IMR-90 (cell line): Measurements from ENCODE around the gene DKK2. TPM values are rescaled to one million over a fixed set of nuclear protein-coding genes. Genes with fewer than 3 reads are reported as not detected.

Experiments
- ATAC-seq: fragments of 200-7000 bp; cut with Tn5 transposase; 2 replicates; pipeline ENCODE4 v1.9.1; 2020; ENCODE audit warnings: low read depth, mild to moderate bottlenecking, moderate library complexity
- BruUV-seq: library from RNA; stranded (reverse); fragments of 400-500 nt; replicated peaks from 2 replicates; lab custom pipeline; 2021; lab: Mats Ljungman, UMichigan
- CTCF ChIA-PET: fragments of 300-600 bp; formaldehyde crosslinking; extraction: SDS; loops from one replicate; lab custom pipeline; 2021; ENCODE audit warnings: antibody characterized with exemption; lab: Yijun Ruan, JAX
- POLR2A ChIA-PET: fragments of 300-600 bp; sonication (Branson Sonifier 250); formaldehyde crosslinking; loops from one replicate; lab custom pipeline; 2022; ENCODE audit warnings: antibody characterized with exemption; ENCODE audit not compliant: unreplicated experiment; lab: Charles Lee
- DNase-seq: peaks from one replicate; pipeline ENCODE4 v3.0.0; 2013
- H2AFZ ChIP-seq: replicated peaks from 2 replicates; pipeline ENCODE3; 2013; ENCODE audit warnings: low read length, mild to moderate bottlenecking; ENCODE audit not compliant: poor library complexity
- H2AK5ac ChIP-seq: 2 replicates; pipeline ENCODE4 v1.6.1; 2013; ENCODE audit warnings: low read depth, low read length, inconsistent platforms
- H2AK9ac ChIP-seq: replicated peaks from 2 replicates; pipeline ENCODE3; 2013; ENCODE audit warnings: mild to moderate bottlenecking, low read depth, low read length, moderate library complexity; ENCODE audit not compliant: poor library complexity
- H2BK120ac ChIP-seq: 2 replicates; pipeline ENCODE4 v1.6.1; 2013; ENCODE audit warnings: low read depth, low read length, inconsistent platforms
- H2BK15ac ChIP-seq: 3 replicates; pipeline ENCODE4 v1.6.1; 2013; ENCODE audit warnings: low read depth, low read length, inconsistent platforms
- H2BK20ac ChIP-seq: 2 replicates; pipeline ENCODE4 v1.6.1; 2013; ENCODE audit warnings: low read depth, mild to moderate bottlenecking, inconsistent platforms, low read length, moderate library complexity
- H2BK5ac ChIP-seq: 2 replicates; pipeline ENCODE4 v1.6.1; 2013; ENCODE audit warnings: mild to moderate bottlenecking, low read depth, low read length, inconsistent platforms; ENCODE audit not compliant: poor library complexity, severe bottlenecking
- H3K14ac ChIP-seq: replicated peaks from 2 replicates; pipeline ENCODE4 v1.6.1; 2013; ENCODE audit warnings: low read depth, low read length, inconsistent platforms
- H3K18ac ChIP-seq: 2 replicates; pipeline ENCODE4 v1.6.1; 2013; ENCODE audit warnings: low read depth, low read length, control low read depth
- H3K23ac ChIP-seq: 2 replicates; pipeline ENCODE4 v1.6.1; 2013; ENCODE audit warnings: low read depth, low read length, inconsistent platforms
- H3K27ac ChIP-seq: 2 replicates; pipeline ENCODE4 v1.5.1; 2013; ENCODE audit warnings: mild to moderate bottlenecking, control low read depth, low read length; ENCODE audit not compliant: insufficient read depth
- H3K27me3 ChIP-seq: 2 replicates; pipeline ENCODE4 v1.6.1; 2013; ENCODE audit warnings: low read length; ENCODE audit not compliant: control insufficient read depth, insufficient read depth
- H3K36me3 ChIP-seq: 2 replicates; pipeline ENCODE4 v1.6.1; 2013; ENCODE audit warnings: low read length, mixed read lengths; ENCODE audit not compliant: control insufficient read depth, insufficient read depth
- H3K4ac ChIP-seq: 2 replicates; pipeline ENCODE4 v1.6.1; 2013; ENCODE audit warnings: low read depth, low read length, inconsistent platforms
- H3K4me1 ChIP-seq: 2 replicates; pipeline ENCODE4 v1.6.1; 2013; ENCODE audit warnings: low read length, mixed read lengths; ENCODE audit not compliant: control insufficient read depth, insufficient read depth
- H3K4me2 ChIP-seq: 2 replicates; pipeline ENCODE4 v1.6.1; 2013; ENCODE audit warnings: low read depth, mild to moderate bottlenecking, control low read depth, low read length, moderate library complexity
- H3K4me3 ChIP-seq: 2 replicates; pipeline ENCODE4 v1.5.1; 2013; ENCODE audit warnings: low read depth, mild to moderate bottlenecking, control low read depth, low read length, moderate library complexity; ENCODE audit not compliant: insufficient read depth
- H3K56ac ChIP-seq: 2 replicates; pipeline ENCODE4 v1.6.1; 2013; ENCODE audit warnings: low read length, inconsistent platforms; ENCODE audit not compliant: insufficient read depth; ENCODE audit errors: extremely low read depth
- H3K79me1 ChIP-seq, 2 experiments: 2 replicates each; pipeline ENCODE4 v1.6.1; 2013; ENCODE audit warnings: low read length in 2 of 2, inconsistent platforms in 1 of 2, low read depth in 1 of 2
- H3K9ac ChIP-seq: 2 replicates; pipeline ENCODE4 v1.6.1; 2013; ENCODE audit warnings: low read depth, low read length, control low read depth
- H3K9me1 ChIP-seq: 2 replicates; pipeline ENCODE4 v1.6.1; 2013; ENCODE audit warnings: low read length, inconsistent platforms; ENCODE audit not compliant: insufficient read depth
- H3K9me3 ChIP-seq: 2 replicates; pipeline ENCODE4 v1.6.1; 2013; ENCODE audit warnings: low read length; ENCODE audit not compliant: control insufficient read depth, insufficient read depth
- H4K20me1 ChIP-seq: 2 replicates; pipeline ENCODE4 v1.6.1; 2013; ENCODE audit warnings: low read length, inconsistent platforms; ENCODE audit not compliant: insufficient read depth
- H4K5ac ChIP-seq: 2 replicates; pipeline ENCODE4 v1.6.1; 2013; ENCODE audit warnings: mild to moderate bottlenecking, low read depth, low read length, control low read depth
- H4K8ac ChIP-seq, 2 experiments: 2 replicates each; pipeline ENCODE4 v1.6.1; 2013; ENCODE audit warnings: low read depth in 2 of 2, low read length in 2 of 2, control low read depth in 1 of 2, inconsistent platforms in 1 of 2
- H4K91ac ChIP-seq: 2 replicates; pipeline ENCODE4 v1.6.1; 2013; ENCODE audit warnings: low read depth, low read length, inconsistent platforms; ENCODE audit not compliant: insufficient read depth
- CHD1 ChIP-seq: IDR thresholded peaks from 2 replicates; pipeline ENCODE4 v1.6.1; 2012; ENCODE audit warnings: low read depth, low read length, improper control_type of control experiment
- FOS ChIP-seq: fragments of 150-350 bp; IDR thresholded peaks from 2 replicates; pipeline ENCODE4 v1.6.1; 2016; ENCODE audit warnings: low read depth, low read length
- MAFK ChIP-seq: IDR thresholded peaks from 2 replicates; pipeline ENCODE4 v1.6.1; 2012; ENCODE audit warnings: low read depth, low read length, improper control_type of control experiment
- MXI1 ChIP-seq: IDR thresholded peaks from 2 replicates; pipeline ENCODE4 v1.6.1; 2012; ENCODE audit warnings: low read depth, mild to moderate bottlenecking, low read length, moderate library complexity, borderline replicate concordance
- POLR2A ChIP-seq: IDR thresholded peaks from 2 replicates; pipeline ENCODE4 v1.6.1; 2012; ENCODE audit warnings: mild to moderate bottlenecking, low read depth, low read length
- RAD21 ChIP-seq: IDR thresholded peaks from 2 replicates; pipeline ENCODE4 v1.6.1; 2012; ENCODE audit warnings: low read length, improper control_type of control experiment
- RCOR1 ChIP-seq: IDR thresholded peaks from 2 replicates; pipeline ENCODE4 v1.6.1; 2012; ENCODE audit warnings: mild to moderate bottlenecking, low read length, improper control_type of control experiment; ENCODE audit not compliant: insufficient replicate concordance
- SMC3 ChIP-seq: fragments of 150-350 bp; IDR thresholded peaks from 2 replicates; pipeline ENCODE4 v1.6.1; 2016; ENCODE audit warnings: low read depth, mild to moderate bottlenecking, antibody characterized with exemption, low read length, moderate library complexity
- WGBS, 2 experiments: methylation state at CpG; one replicate each; pipeline versions ENCODE4 v1.1.5 to v1.1.7; 2013; ENCODE audit warnings: missing lambda C conversion rate in 2 of 2; ENCODE audit not compliant: insufficient read length in 1 of 2; ENCODE audit errors: extremely low coverage in 2 of 2; 5-methylcytosine and 5-hydroxymethylcytosine counted together
- dilution Hi-C: fragments of 300-500 bp; cut with HindIII; formaldehyde crosslinking; loops from one replicate; pipeline ENCODE4 v1.14.3; 2018; ENCODE audit warnings: low sequenced_read_pairs; ENCODE audit not compliant: unreplicated experiment
- in situ Hi-C: fragments of 300-500 bp; cut with MboI; formaldehyde crosslinking; loops from 3 replicates; pipeline ENCODE4 v1.14.3; 2019; ENCODE audit warnings: low sequenced_read_pairs, inconsistent platforms, mixed read lengths
- intact Hi-C: fragments of 100-400 bp; cut with micrococcal nuclease; formaldehyde crosslinking; loops from 2 replicates; pipeline ENCODE4 v1.10.0; 2022
- polyA plus RNA-seq, 3 experiments: library from polyadenylated mRNA; depleted of rRNA; stranded (reverse); fragments of >200 nt; gene quantifications; 2 replicates each; pipeline ENCODE4 v1.2.3, GENCODE V29; 2012; ENCODE audit warnings: low replicate concordance in 1 of 3
- total RNA-seq: library from RNA; depleted of rRNA; stranded (reverse); fragments of >200 nt; gene quantifications from 2 replicates; pipeline ENCODE4 v1.2.3, GENCODE V29; 2012
- TF ChIP-seq, protein P1 (sequence below): fragments of 150-350 bp; IDR thresholded peaks from 2 replicates; pipeline ENCODE4 v1.6.1; 2017; ENCODE audit warnings: mild to moderate bottlenecking, antibody characterized with exemption, low read length, low read depth

DKK2 gene
- total and polyA plus RNA-seq, 2 of the 4 experiments (the other 2 are of a cell fraction) = 0.39 to 0.72 TPM

DNA sequence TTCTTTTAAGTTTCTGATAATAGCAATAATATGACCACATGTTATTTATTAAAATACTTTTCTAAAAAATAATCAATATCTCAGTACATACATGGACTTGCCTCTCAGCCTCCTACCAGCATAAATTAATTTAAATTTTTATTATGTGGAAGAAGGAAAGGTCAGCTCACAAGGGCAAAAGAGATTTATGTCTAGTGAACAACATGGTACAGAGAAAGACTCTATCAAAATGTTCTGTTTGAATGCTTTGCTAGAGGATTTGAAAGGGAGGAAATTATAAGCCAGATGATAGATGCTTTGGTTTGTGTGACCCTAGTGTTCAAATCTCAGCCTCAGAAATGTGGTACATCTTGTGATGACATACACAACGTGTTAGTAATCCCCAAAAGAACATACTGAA is 94.3 kb downstream of the DKK2 start:
- TF ChIP-seq CHD1 (no peak), RAD21 (no peak), SMC3 (no peak), RCOR1 (no peak), MXI1 (no peak), MAFK (no peak), FOS (no peak), POLR2A (no peak)
- TF ChIP-seq, protein P1, sequence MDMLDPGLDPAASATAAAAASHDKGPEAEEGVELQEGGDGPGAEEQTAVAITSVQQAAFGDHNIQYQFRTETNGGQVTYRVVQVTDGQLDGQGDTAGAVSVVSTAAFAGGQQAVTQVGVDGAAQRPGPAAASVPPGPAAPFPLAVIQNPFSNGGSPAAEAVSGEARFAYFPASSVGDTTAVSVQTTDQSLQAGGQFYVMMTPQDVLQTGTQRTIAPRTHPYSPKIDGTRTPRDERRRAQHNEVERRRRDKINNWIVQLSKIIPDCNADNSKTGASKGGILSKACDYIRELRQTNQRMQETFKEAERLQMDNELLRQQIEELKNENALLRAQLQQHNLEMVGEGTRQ = no peak
- POLR2A ChIA-PET = no interaction called here
- no peak overlapping the region for H4K5ac ChIP-seq
- H3K4ac ChIP-seq = no peak overlapping the region
- H3K79me1 ChIP-seq = no peaks in the 10 kb centered on the region
- dilution Hi-C loops = no loop called here
- no peak overlapping the region for H3K9ac ChIP-seq
- H2BK15ac ChIP-seq = no peak overlapping the region
- H3K4me3 ChIP-seq = no peak overlapping the region
- H4K8ac ChIP-seq = no peak overlapping the region
- H4K20me1 ChIP-seq = no peaks in the 10 kb centered on the region
- H3K9me1 ChIP-seq = no peaks in the 10 kb centered on the region
- no peak overlapping the region for H3K56ac ChIP-seq
- in situ Hi-C loops = no loop called here
- H3K4me2 ChIP-seq = no peak overlapping the region
- no peak overlapping the region for H2AK9ac ChIP-seq
- no peak overlapping the region for H2AK5ac ChIP-seq
- H2AFZ ChIP-seq = no peak overlapping the region
- CTCF ChIA-PET = no interaction called here
- no peaks in the 10 kb centered on the region for H3K9me3 ChIP-seq
- no peak overlapping the region for H3K27ac ChIP-seq
- no peaks in the 10 kb centered on the region for H3K27me3 ChIP-seq
- H3K14ac ChIP-seq = no peak overlapping the region
- no peak overlapping the region for H4K91ac ChIP-seq
- no peaks in the 10 kb centered on the region for H3K4me1 ChIP-seq
- BruUV-seq = no TSS peak
- no peak overlapping the region for H2BK20ac ChIP-seq
- no peak overlapping the region for H3K18ac ChIP-seq
- H2BK120ac ChIP-seq = no peak overlapping the region
- intact Hi-C loops = no loop called here
- DNase-seq = no peak
- ATAC-seq = no peak
- no peak overlapping the region for H2BK5ac ChIP-seq
- no CpG with 5 or more reads among the region's 1 CpG for whole genome bisulfite sequencing, 2 experiments
- no peak overlapping the region for H3K23ac ChIP-seq
- H3K36me3 ChIP-seq = no peaks in the 10 kb centered on the region
